ENCODE data around the gene NMT1. TPM values are rescaled to one million over a fixed set of nuclear protein-coding genes. Genes with fewer than 3 reads are reported as not detected.
A peak's percentile ranks its signal among the peaks of the same experiment; 100 is the strongest.

The NMT1 gene
- total RNA-seq, 2 donors from 2014 or later: 39.4 to 68.5 TPM

DNA sequence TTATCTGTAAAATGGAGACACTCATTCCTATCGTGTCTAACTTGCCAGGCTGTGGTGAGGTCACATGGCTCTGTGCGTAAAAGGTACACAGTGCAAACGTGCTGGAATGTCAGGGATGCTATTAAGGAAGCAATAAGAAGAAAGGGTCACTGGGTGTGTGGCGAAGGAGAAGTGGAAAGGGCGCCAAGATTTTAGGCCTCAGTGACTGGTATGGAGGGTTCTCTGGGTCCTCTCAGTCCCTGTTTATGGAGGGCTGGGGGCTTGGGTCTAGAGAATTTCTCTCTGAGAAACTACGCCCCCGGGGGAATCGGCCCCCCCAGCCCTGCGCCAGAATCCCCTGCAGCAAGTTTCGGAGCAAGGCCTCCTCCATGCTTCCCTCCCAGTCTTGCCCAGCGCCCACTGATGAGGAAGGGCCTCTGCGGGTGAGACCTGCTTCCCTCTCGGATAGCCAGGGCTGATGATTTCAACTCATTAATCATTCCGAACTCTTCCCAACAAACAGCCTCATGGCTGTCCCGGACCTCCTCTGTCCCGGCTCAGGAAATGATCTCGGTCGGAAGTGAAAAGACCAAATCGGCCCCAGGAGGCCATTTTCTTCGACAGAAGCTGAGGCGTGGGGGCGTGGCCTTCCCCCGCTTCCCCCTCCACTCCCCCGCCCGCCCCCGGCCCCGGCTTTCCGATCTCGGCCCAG lies 85.9 kb downstream of the NMT1 start:
- H3K4me1 ChIP-seq (replicated peaks): no peaks in the 10 kb centered on the region
- H3K4me3 ChIP-seq: peak overlapping the region; percentile 56 to 63
- no peaks in the 10 kb centered on the region for H3K36me3 ChIP-seq
- intact Hi-C loops (cut with DNase I): loop anchor here (5.0 kb wide), 1 partner anchor 170 kb away; the partner anchor contains the start of gene MAP3K14
- peak overlapping the region; percentile 99 for H3K27ac ChIP-seq
- TF ChIP-seq, protein P1, sequence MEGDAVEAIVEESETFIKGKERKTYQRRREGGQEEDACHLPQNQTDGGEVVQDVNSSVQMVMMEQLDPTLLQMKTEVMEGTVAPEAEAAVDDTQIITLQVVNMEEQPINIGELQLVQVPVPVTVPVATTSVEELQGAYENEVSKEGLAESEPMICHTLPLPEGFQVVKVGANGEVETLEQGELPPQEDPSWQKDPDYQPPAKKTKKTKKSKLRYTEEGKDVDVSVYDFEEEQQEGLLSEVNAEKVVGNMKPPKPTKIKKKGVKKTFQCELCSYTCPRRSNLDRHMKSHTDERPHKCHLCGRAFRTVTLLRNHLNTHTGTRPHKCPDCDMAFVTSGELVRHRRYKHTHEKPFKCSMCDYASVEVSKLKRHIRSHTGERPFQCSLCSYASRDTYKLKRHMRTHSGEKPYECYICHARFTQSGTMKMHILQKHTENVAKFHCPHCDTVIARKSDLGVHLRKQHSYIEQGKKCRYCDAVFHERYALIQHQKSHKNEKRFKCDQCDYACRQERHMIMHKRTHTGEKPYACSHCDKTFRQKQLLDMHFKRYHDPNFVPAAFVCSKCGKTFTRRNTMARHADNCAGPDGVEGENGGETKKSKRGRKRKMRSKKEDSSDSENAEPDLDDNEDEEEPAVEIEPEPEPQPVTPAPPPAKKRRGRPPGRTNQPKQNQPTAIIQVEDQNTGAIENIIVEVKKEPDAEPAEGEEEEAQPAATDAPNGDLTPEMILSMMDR (IDR thresholded peaks at IDR 0.05): peak in 1 of 4 experiments; percentile 2
- TF ChIP-seq POLR2A (IDR thresholded peaks at IDR 0.05): peak; percentile 45
- TF ChIP-seq POLR2AphosphoS5 (IDR thresholded peaks at IDR 0.05): peak; percentile 91
- 4% methylated on average over 29 of the region's 29 CpGs for WGBS
- H3K27me3 ChIP-seq (replicated peaks; ENCODE audit: insufficient read depth): no peaks in the 10 kb centered on the region
- peak; percentile 76 for DNase-seq (ENCODE audit: low spot score)
- H3K9me3 ChIP-seq: no peaks in the 10 kb centered on the region

- H3K36me3 ChIP-seq: no peaks in the 10 kb centered on the region
- no peaks in the 10 kb centered on the region for H3K27me3 ChIP-seq (replicated peaks; ENCODE audit: insufficient read depth)
- peak overlapping the region; percentile 56 to 63 for H3K4me3 ChIP-seq
- DNase-seq (ENCODE audit: low spot score): peak; percentile 81
- H3K4me1 ChIP-seq (replicated peaks): no peaks in the 10 kb centered on the region
- TF ChIP-seq POLR2A (IDR thresholded peaks at IDR 0.05) (peak; percentile 17), POLR2AphosphoS5 (IDR thresholded peaks at IDR 0.05) (peak; percentile 79)
- TF ChIP-seq, protein P1 (IDR thresholded peaks at IDR 0.05): peak in 1 of 4 experiments; percentile 20
- intact Hi-C loops (cut with DNase I): loop anchor here (5.0 kb wide), 1 partner anchor 170 kb away; the partner anchor contains the start of gene MAP3K14
- H3K27ac ChIP-seq: peak overlapping the region; percentile 99
- H3K9me3 ChIP-seq: no peaks in the 10 kb centered on the region
- WGBS: under 1% methylated on average over 38 of the region's 38 CpGs
Measured at GRCh38 chr17:45147581-45148182, 86.6 kb downstream of the NMT1 start.

DNA sequence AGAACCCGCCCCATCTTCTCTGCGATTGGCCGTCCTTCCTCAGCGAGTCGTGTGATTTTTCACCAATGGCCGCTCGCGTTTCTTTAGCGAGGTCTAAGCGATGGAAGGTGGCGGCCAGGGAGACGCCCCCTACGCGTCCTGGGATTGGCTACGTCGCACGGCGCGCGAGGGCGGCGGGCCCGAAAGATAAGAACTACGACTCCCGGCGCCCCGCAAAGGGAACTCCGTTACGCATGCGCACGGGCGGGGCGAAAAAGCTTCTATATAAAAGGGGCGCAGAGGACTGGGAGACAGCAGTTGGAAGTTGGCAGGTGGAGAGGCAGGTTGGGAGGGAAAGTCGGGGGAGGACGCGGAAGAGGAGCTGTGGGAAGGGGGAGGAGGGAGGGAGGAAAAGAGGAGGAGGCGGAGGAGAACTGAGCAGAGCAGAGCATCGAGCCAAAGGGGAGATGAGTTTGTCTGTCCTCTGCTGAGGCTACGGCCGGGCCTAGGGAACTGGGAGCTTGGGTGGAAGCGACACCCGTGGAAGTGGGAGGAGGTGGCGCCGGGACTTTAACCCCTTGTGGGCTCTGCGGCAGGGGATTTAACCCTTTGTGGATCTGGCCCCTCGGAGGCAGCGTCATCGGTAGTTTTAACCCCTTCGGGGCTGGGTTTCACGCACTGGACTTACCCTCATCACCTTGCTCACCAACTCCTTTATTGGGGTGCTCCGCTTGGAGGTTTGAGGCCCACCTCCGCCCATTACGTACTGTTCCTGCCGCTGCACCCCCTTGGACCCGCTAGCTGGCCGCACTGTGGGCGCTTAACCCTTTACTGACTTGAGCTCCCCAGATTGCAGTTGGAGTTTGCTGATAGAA lies 87.3 kb downstream of the NMT1 start, which contains the start of gene HEXIM1:
TSS of gene HEXIM1 (plus strand) at position 293 of the 854 bp plus-strand sequence. CDS start 716 bp downstream, outside the sequence.
- TF ChIP-seq POLR2AphosphoS5 (IDR thresholded peaks at IDR 0.05) (peak; percentile 99), POLR2A (IDR thresholded peaks at IDR 0.05) (peak; percentile 98)
- TF ChIP-seq, protein P1 (IDR thresholded peaks at IDR 0.05): peak in 2 of 4 experiments; percentile 17 to 29
- Histone ChIP-seq H3K27ac (peak within 1 kb of the TSS; percentile 99), H3K4me1 (replicated peaks) (no peaks in the 10 kb centered on the region), H3K36me3 (no peaks in the 10 kb centered on the region), H3K27me3 (replicated peaks; ENCODE audit: insufficient read depth) (no peaks in the 10 kb centered on the region), H3K9me3 (no peaks in the 10 kb centered on the region), H3K4me3 (peak within 1 kb of the TSS; percentile 64 to 74)
- intact Hi-C loops (cut with DNase I): loop anchor here (5.0 kb wide), 1 partner anchor 169 kb away; the partner anchor contains the start of gene MAP3K14
- DNase-seq (ENCODE audit: low spot score): peak; percentile 99
- under 1% methylated on average over 58 of the region's 58 CpGs for WGBS

DNA sequence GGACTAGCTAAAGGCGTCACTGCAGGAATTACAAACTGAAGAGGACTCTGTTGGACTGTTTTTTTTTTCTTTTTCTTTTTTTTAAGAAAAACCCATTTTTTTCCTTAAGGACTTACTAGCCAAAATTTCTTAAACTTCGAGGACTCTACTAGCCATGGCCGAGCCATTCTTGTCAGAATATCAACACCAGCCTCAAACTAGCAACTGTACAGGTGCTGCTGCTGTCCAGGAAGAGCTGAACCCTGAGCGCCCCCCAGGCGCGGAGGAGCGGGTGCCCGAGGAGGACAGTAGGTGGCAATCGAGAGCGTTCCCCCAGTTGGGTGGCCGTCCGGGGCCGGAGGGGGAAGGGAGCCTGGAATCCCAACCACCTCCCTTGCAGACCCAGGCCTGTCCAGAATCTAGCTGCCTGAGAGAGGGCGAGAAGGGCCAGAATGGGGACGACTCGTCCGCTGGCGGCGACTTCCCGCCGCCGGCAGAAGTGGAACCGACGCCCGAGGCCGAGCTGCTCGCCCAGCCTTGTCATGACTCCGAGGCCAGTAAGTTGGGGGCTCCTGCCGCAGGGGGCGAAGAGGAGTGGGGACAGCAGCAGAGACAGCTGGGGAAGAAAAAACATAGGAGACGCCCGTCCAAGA lies 88.0 kb downstream of the NMT1 start:
- TF ChIP-seq POLR2AphosphoS5 (IDR thresholded peaks at IDR 0.05): peak; percentile 67
- peak; percentile 48 for TF ChIP-seq POLR2A (IDR thresholded peaks at IDR 0.05)
- TF ChIP-seq, protein P1 (IDR thresholded peaks at IDR 0.05): peak; percentile 64 to 93 (median 84)
- intact Hi-C loops (cut with DNase I): loop anchor here (5.0 kb wide), 1 partner anchor 168 kb away; the partner anchor contains the start of gene MAP3K14
- Histone ChIP-seq H3K4me1 (replicated peaks) (no peaks in the 10 kb centered on the region), H3K36me3 (no peaks in the 10 kb centered on the region), H3K4me3 (peak overlapping the region; percentile 64 to 74), H3K27ac (peak overlapping the region; percentile 99), H3K27me3 (replicated peaks; ENCODE audit: insufficient read depth) (no peaks in the 10 kb centered on the region), H3K9me3 (no peaks in the 10 kb centered on the region)
- peak; percentile 83 for DNase-seq (ENCODE audit: low spot score)
- under 1% methylated on average over 32 of the region's 32 CpGs for WGBS

Data from prostate gland (tissue), 2 donors.